H1 (cell line): Measurements from ENCODE around the gene RMND5A. TPM values are rescaled to one million over a fixed set of nuclear protein-coding genes. Genes with fewer than 3 reads are reported as not detected.

Experiments used
- CTCF ChIA-PET: fragments of 300-600 bp; sonication (Branson Sonifier 250); formaldehyde crosslinking; loops from one replicate; lab custom pipeline; 2021; ENCODE audit not compliant: partially characterized antibody; lab: Charles Lee
- POLR2A ChIA-PET: fragments of 300-600 bp; sonication (Branson Sonifier 250); formaldehyde crosslinking; loops from one replicate; lab custom pipeline; 2021; ENCODE audit warnings: inconsistent platforms; ENCODE audit not compliant: partially characterized antibody; lab: Charles Lee
- DNase-seq, 2 experiments: peaks; one replicate each; pipeline versions ENCODE4 v3.0.0 to v3.0.0-alpha.2; 2010 to 2022; ENCODE audit warnings: low spot score in 2 of 2, low read depth in 1 of 2, mixed read lengths in 1 of 2
- FAIRE-seq: peaks from 2 replicates; lab custom pipeline; 2011; peaks lifted over from hg19 to GRCh38; lab: Jason Lieb, UNC
- H2AFZ ChIP-seq: 2 replicates; pipeline ENCODE4 v1.8.1; 2012; ENCODE audit warnings: low read length, inconsistent platforms
- H2AK5ac ChIP-seq: 2 replicates; pipeline ENCODE4 v1.6.1; 2013; ENCODE audit warnings: low read depth, low read length
- H2BK120ac ChIP-seq: replicated peaks from 2 replicates; pipeline ENCODE3; 2013; ENCODE audit warnings: low read depth, low read length, inconsistent platforms
- H2BK12ac ChIP-seq: 2 replicates; pipeline ENCODE4 v1.6.1; 2013; ENCODE audit warnings: low read depth, low read length
- H2BK15ac ChIP-seq: 2 replicates; pipeline ENCODE4 v1.6.1; 2013; ENCODE audit warnings: low read length
- H2BK20ac ChIP-seq: 2 replicates; pipeline ENCODE4 v1.6.1; 2013; ENCODE audit warnings: low read length
- H2BK5ac ChIP-seq: 2 replicates; pipeline ENCODE4 v1.6.1; 2013; ENCODE audit warnings: low read depth, low read length
- H3K14ac ChIP-seq: 2 replicates; pipeline ENCODE4 v1.6.1; 2013; ENCODE audit warnings: inconsistent platforms; ENCODE audit not compliant: insufficient read length
- H3K18ac ChIP-seq: 2 replicates; pipeline ENCODE4 v1.6.1; 2013; ENCODE audit warnings: low read length; ENCODE audit errors: extremely low read depth
- H3K23ac ChIP-seq: 2 replicates; pipeline ENCODE4 v1.6.1; 2013; ENCODE audit warnings: inconsistent platforms; ENCODE audit not compliant: insufficient read length
- H3K23me2 ChIP-seq: 2 replicates; pipeline ENCODE4 v1.6.1; 2013; ENCODE audit warnings: low read depth, low read length
- H3K27ac ChIP-seq: 2 replicates; pipeline ENCODE4 v1.6.1; 2011; ENCODE audit warnings: low read depth, low read length, inconsistent platforms
- H3K27me3 ChIP-seq, 4 experiments: replicated peaks in 1 of 4; 1 replicate in 1 of 4; 2 replicates in 3 of 4; pipeline versions ENCODE4 v1.6.1 to v1.8.1; 2011 to 2013; ENCODE audit warnings: low read length in 3 of 4, mild to moderate bottlenecking in 3 of 4, inconsistent platforms in 2 of 4, mixed read lengths in 2 of 4, moderate library complexity in 1 of 4; ENCODE audit not compliant: control insufficient read depth in 3 of 4, insufficient read depth in 3 of 4; ENCODE audit errors: extremely low read depth in 1 of 4
- H3K36me3 ChIP-seq, 4 experiments: 2 replicates each; pipeline versions ENCODE4 v1.6.1 to v1.8.1; 2011 to 2013; ENCODE audit warnings: mild to moderate bottlenecking in 4 of 4, low read length in 3 of 4, moderate library complexity in 2 of 4, control low read depth in 1 of 4, inconsistent platforms in 1 of 4; ENCODE audit not compliant: insufficient read depth in 4 of 4, control insufficient read depth in 2 of 4
- H3K4ac ChIP-seq: replicated peaks from 2 replicates; pipeline ENCODE3; 2013; ENCODE audit warnings: low read length, low read depth, mixed read lengths, inconsistent platforms; ENCODE audit not compliant: insufficient read length
- H3K4me1 ChIP-seq, 4 experiments: replicated peaks in 1 of 4; 1 replicate in 1 of 4; 2 replicates in 3 of 4; pipeline versions ENCODE4 v1.6.1 to v1.8.1; 2011 to 2013; ENCODE audit warnings: low read length in 3 of 4, inconsistent platforms in 2 of 4, mixed read lengths in 1 of 4; ENCODE audit not compliant: insufficient read depth in 4 of 4, control insufficient read depth in 3 of 4
- H3K4me2 ChIP-seq, 2 experiments: 2 replicates each; pipeline versions ENCODE4 v1.6.1 to v1.8.1; 2011 to 2013; ENCODE audit warnings: low read depth in 2 of 2, low read length in 2 of 2, control low read depth in 1 of 2, inconsistent platforms in 1 of 2, mild to moderate bottlenecking in 1 of 2; ENCODE audit not compliant: insufficient read depth in 1 of 2
- H3K4me3 ChIP-seq, 4 experiments: fragments of 200-600, 300-600 bp in 1 of 4; sonication (generic), shearing (Covaris generic), sonication (Bioruptor Twin) in 1 of 4; 2 replicates each; pipeline versions ENCODE4 v1.5.1 to v1.8.1; 2011 to 2016; ENCODE audit warnings: low read length in 4 of 4, low read depth in 3 of 4, control low read depth in 2 of 4, inconsistent platforms in 2 of 4, mild to moderate bottlenecking in 2 of 4, mixed read lengths in 1 of 4, moderate library complexity in 1 of 4; ENCODE audit not compliant: insufficient read depth in 2 of 4; ENCODE audit errors: extremely low read depth in 1 of 4
- H3K56ac ChIP-seq: replicated peaks from 2 replicates; pipeline ENCODE3; 2013; ENCODE audit warnings: low read depth, mild to moderate bottlenecking, mixed read lengths, low read length, inconsistent platforms; ENCODE audit not compliant: insufficient read length
- H3K79me1 ChIP-seq: 2 replicates; pipeline ENCODE4 v1.6.1; 2013; ENCODE audit warnings: low read depth, low read length, control low read depth
- H3K79me2 ChIP-seq, 2 experiments: 2 replicates each; pipeline versions ENCODE4 v1.6.1 to v1.8.1; 2012 to 2013; ENCODE audit warnings: low read length in 2 of 2, mild to moderate bottlenecking in 2 of 2, inconsistent platforms in 1 of 2; ENCODE audit not compliant: insufficient read depth in 2 of 2, control insufficient read depth in 1 of 2
- H3K9ac ChIP-seq, 4 experiments: replicated peaks in 1 of 4; 1 replicate in 1 of 4; 2 replicates in 3 of 4; pipeline versions ENCODE4 v1.6.1 to v1.8.1; 2011 to 2013; ENCODE audit warnings: low read depth in 3 of 4, low read length in 3 of 4, control low read depth in 2 of 4, mild to moderate bottlenecking in 2 of 4, moderate library complexity in 2 of 4, inconsistent platforms in 1 of 4; ENCODE audit errors: extremely low read depth in 1 of 4
- H3K9me3 ChIP-seq, 2 experiments: 2 replicates each; pipeline versions ENCODE4 v1.6.1 to v1.8.1; 2012 to 2013; ENCODE audit warnings: mild to moderate bottlenecking in 2 of 2, moderate library complexity in 2 of 2, control low read depth in 1 of 2, inconsistent platforms in 1 of 2, low read depth in 1 of 2, low read length in 1 of 2, mixed read lengths in 1 of 2; ENCODE audit not compliant: insufficient read depth in 2 of 2
- H4K20me1 ChIP-seq, 2 experiments: replicated peaks in 1 of 2; 2 replicates each; pipeline versions ENCODE3 to v1.8.1; 2011 to 2013; ENCODE audit warnings: inconsistent platforms in 2 of 2, low read length in 2 of 2, mild to moderate bottlenecking in 1 of 2; ENCODE audit not compliant: insufficient read depth in 2 of 2, control insufficient read depth in 1 of 2
- H4K5ac ChIP-seq: 2 replicates; pipeline ENCODE4 v1.6.1; 2013; ENCODE audit warnings: low read length, low read depth, mixed read lengths, inconsistent platforms; ENCODE audit not compliant: insufficient read length
- H4K8ac ChIP-seq: 2 replicates; pipeline ENCODE4 v1.8.0; 2013; ENCODE audit warnings: mild to moderate bottlenecking, moderate library complexity, low read length, inconsistent platforms; ENCODE audit not compliant: insufficient read depth; ENCODE audit errors: extremely low read depth
- H4K91ac ChIP-seq: replicated peaks from 2 replicates; pipeline ENCODE3; 2013; ENCODE audit warnings: low read length, mixed read lengths, inconsistent platforms; ENCODE audit not compliant: insufficient read length
- ASH2L ChIP-seq: fragments of 200-600, 300-600 bp; sonication (generic); IDR thresholded peaks from one replicate; pipeline ENCODE4 v1.7.1; 2017; ENCODE audit warnings: low read length
- CREB1 ChIP-seq: IDR thresholded peaks from 2 replicates; pipeline ENCODE4 v1.6.1; 2012; ENCODE audit warnings: inconsistent platforms
- GABPA ChIP-seq: IDR thresholded peaks from 2 replicates; pipeline ENCODE4 v1.6.1; 2011; ENCODE audit warnings: mild to moderate bottlenecking, low read length, moderate library complexity, borderline replicate concordance; ENCODE audit not compliant: insufficient read depth
- HDAC6 ChIP-seq: IDR thresholded peaks from one replicate; pipeline ENCODE4 v1.7.1; 2012; ENCODE audit warnings: low read depth, mild to moderate bottlenecking, inconsistent platforms, low read length, moderate library complexity
- NANOG ChIP-seq: IDR thresholded peaks from 2 replicates; pipeline ENCODE4 v1.6.1; 2011; ENCODE audit warnings: low read length, low read depth, mild to moderate bottlenecking, inconsistent platforms; ENCODE audit not compliant: insufficient read depth, poor library complexity, severe bottlenecking
- RFX5 ChIP-seq: IDR thresholded peaks from 2 replicates; pipeline ENCODE4 v1.6.1; 2011; ENCODE audit warnings: low read depth, low read length, improper control_type of control experiment, borderline replicate concordance
- SAP30 ChIP-seq: fragments of 300-600 bp; sonication (generic); IDR thresholded peaks from 2 replicates; pipeline ENCODE4 v1.7.1; 2012; ENCODE audit warnings: low read length, moderate library complexity, mild to moderate bottlenecking, inconsistent platforms; ENCODE audit not compliant: insufficient read depth, insufficient replicate concordance
- SP4 ChIP-seq: IDR thresholded peaks from 2 replicates; pipeline ENCODE4 v1.6.1; 2012; ENCODE audit warnings: low read length, inconsistent platforms
- SRF ChIP-seq: IDR thresholded peaks from 2 replicates; pipeline ENCODE4 v1.6.1; 2011; ENCODE audit warnings: mild to moderate bottlenecking, low read depth, low read length, moderate library complexity
- TCF12 ChIP-seq: IDR thresholded peaks from 2 replicates; pipeline ENCODE4 v1.6.1; 2011; ENCODE audit warnings: low read depth, mild to moderate bottlenecking, low read length
- WGBS, 2 experiments: shearing (Covaris generic) in 1 of 2; methylation state at CpG; one replicate each; pipeline versions ENCODE4 v1.1.6 to v1.1.7; 2013 to 2015; ENCODE audit warnings: low lambda C conversion rate in 2 of 2, mixed read lengths in 2 of 2, inconsistent platforms in 1 of 2, low coverage in 1 of 2, missing lambda C conversion rate in 1 of 2; ENCODE audit not compliant: insufficient replicate concordance in 2 of 2, insufficient coverage in 1 of 2, insufficient read length in 1 of 2; ENCODE audit errors: extremely low coverage in 1 of 2, missing lambda C conversion rate in 1 of 2; 5-methylcytosine and 5-hydroxymethylcytosine counted together
- polyA plus RNA-seq, 7 experiments: library from polyadenylated mRNA; depleted of rRNA in 3 of 7; stranded (reverse) in 5 of 7; unstranded in 2 of 7; fragments of >200 nt in 5 of 7; fragments of 200-250 nt in 2 of 7; gene quantifications; 1 replicate in 5 of 7; 2 replicates in 1 of 7; 4 replicates in 1 of 7; pipeline versions ENCODE4 v1.2.1 to v1.2.3, GENCODE V29; 2011 to 2013; ENCODE audit warnings: missing spikeins in 2 of 7, mixed read lengths in 2 of 7
- total RNA-seq: library from RNA; stranded (reverse); fragmentation: NEBNext Ultra II Directional; extraction: Animal tissue kit (Norgen Biotek cat#: 25700); gene quantifications from 2 replicates; pipeline ENCODE4 v1.2.1, GENCODE V29; 2021
- TF ChIP-seq, protein P1 (sequence below): IDR thresholded peaks from 2 replicates; pipeline ENCODE4 v1.6.1; 2011; ENCODE audit warnings: low read depth, mild to moderate bottlenecking, low read length; ENCODE audit not compliant: insufficient read depth

The RMND5A gene
- total and polyA plus RNA-seq, 2 of the 8 experiments (the other 6 are each of a cell fraction or from before 2014, with no cell fraction given) = 21.0 to 66.2 TPM

GRCh38 chr2:86825693-86826381 is 105.7 kb downstream of the RMND5A start:
- H3K36me3 ChIP-seq = no peaks in the 10 kb centered on the region
- H3K79me2 ChIP-seq = no peaks in the 10 kb centered on the region; a peak in 1 of 4 replicates
- TF ChIP-seq RFX5 (no peak), ASH2L (no peak), SAP30 (no peak), SRF (no peak), HDAC6 (no peak), CREB1 (no peak), TCF12 (no peak), SP4 (no peak), GABPA (no peak), NANOG (no peak)
- TF ChIP-seq, protein P1, sequence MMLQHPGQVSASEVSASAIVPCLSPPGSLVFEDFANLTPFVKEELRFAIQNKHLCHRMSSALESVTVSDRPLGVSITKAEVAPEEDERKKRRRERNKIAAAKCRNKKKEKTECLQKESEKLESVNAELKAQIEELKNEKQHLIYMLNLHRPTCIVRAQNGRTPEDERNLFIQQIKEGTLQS = no peak

More at GRCh38 chr2:86825693-86826381, 105.7 kb downstream of the RMND5A start:
- H2AFZ ChIP-seq = no peak overlapping the region
- no peaks in the 10 kb centered on the region for H3K27me3 ChIP-seq
- H3K23ac ChIP-seq = no peak overlapping the region
- no peak overlapping the region for H3K56ac ChIP-seq
- no peak overlapping the region for H3K27ac ChIP-seq
- H3K4me3 ChIP-seq = no peak overlapping the region
- H2BK12ac ChIP-seq = no peak overlapping the region
- no peak overlapping the region for H2BK120ac ChIP-seq
- H3K4me1 ChIP-seq = peaks cover 0 to 3% (median 0%) of the 10 kb centered on the region in 4 experiments; a peak in 1 of 7 replicates
- no peak for DNase-seq
- H4K8ac ChIP-seq = no peak overlapping the region
- H3K9me3 ChIP-seq = no peaks in the 10 kb centered on the region
- WGBS, 2 experiments = 94% methylated on average over 13 of the region's 16 CpGs; no CpG with 5 or more reads in 1 of the 2 experiments
- H3K14ac ChIP-seq = no peak overlapping the region
- H3K23me2 ChIP-seq = no peaks in the 10 kb centered on the region; the same call in 1 of the 2 replicates
- no peak overlapping the region for H2BK5ac ChIP-seq
- H3K9ac ChIP-seq = no peak overlapping the region
- no peak overlapping the region for H2BK15ac ChIP-seq
- peak overlapping the region; percentile 2; the same call in 1 of the 2 replicates for H3K18ac ChIP-seq
- H2AK5ac ChIP-seq = no peak overlapping the region
- no peak for FAIRE-seq
- no peaks in the 10 kb centered on the region for H4K20me1 ChIP-seq
- H3K4me2 ChIP-seq = no peak overlapping the region
- CTCF ChIA-PET = interaction anchor here (1.3 to 1.6 kb wide), 2 partner anchors 17 to 18 kb away, joined by 3 to 7 read pairs; no protein-coding TSS in a partner anchor
- H3K4ac ChIP-seq = no peak overlapping the region
- no peaks in the 10 kb centered on the region for H3K79me1 ChIP-seq
- H4K91ac ChIP-seq = no peak overlapping the region
- POLR2A ChIA-PET = no interaction called here
- no peak overlapping the region for H2BK20ac ChIP-seq
- no peak overlapping the region for H4K5ac ChIP-seq
